HG03175 (cell line): Measurements from ENCODE around the gene PTGER3.
"Not testable (repeated sequence)": the region's sequence is repeated elsewhere in the genome, so short reads cannot be mapped to it uniquely, and the experiment has no call there.

Experiments
- ATAC-seq: cut with Tn5 transposase; IDR thresholded peaks from one replicate; pipeline ENCODE4 v1.9.1; 2021; ENCODE audit warnings: mild to moderate bottlenecking, moderate library complexity; ENCODE audit not compliant: unreplicated experiment

The PTGER3 gene

DNA sequence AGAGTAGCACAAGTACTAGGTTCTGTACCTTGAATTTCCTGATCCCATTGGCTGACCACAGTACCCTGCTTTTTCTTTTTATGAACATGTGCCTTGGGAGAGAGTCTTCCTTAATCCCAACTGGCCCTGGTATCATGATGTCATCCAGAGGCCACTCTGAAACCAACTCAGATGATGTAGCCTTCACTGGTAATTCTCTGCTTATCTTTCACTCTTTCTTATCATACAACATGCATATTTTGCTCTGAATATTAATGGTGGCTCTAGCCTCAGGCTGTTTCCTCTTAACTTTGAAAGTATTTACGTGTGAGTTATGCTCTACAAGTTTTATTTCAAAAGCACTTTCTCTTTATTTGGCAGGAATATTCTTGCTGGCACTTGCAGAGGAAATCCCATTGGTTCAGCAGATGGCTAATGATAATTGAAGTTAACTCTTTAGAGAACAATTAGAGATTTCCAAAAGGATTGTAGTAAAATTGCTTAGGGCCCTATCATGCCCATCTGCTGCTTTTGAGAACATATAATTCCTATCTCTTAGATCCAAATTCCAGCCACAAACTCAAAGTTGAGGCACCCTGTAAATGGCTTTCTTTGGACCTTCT is 86.1 kb downstream of the PTGER3 start:
- no peak for ATAC-seq

- no peak for ATAC-seq
Measured at GRCh38 chr1:70948396-70949017, 99.1 kb downstream of the PTGER3 start.

- ATAC-seq = no peak
Measured at GRCh38 chr1:70947835-70948234, 99.8 kb downstream of the PTGER3 start.

- no peak for ATAC-seq
Measured at GRCh38 chr1:70945676-70946075, 101.9 kb downstream of the PTGER3 start.

- ATAC-seq = no peak
Measured at GRCh38 chr1:70945251-70945650, 102.4 kb downstream of the PTGER3 start.

- no peak for ATAC-seq
Measured at GRCh38 chr1:70941563-70941962, 106.1 kb downstream of the PTGER3 start.

DNA sequence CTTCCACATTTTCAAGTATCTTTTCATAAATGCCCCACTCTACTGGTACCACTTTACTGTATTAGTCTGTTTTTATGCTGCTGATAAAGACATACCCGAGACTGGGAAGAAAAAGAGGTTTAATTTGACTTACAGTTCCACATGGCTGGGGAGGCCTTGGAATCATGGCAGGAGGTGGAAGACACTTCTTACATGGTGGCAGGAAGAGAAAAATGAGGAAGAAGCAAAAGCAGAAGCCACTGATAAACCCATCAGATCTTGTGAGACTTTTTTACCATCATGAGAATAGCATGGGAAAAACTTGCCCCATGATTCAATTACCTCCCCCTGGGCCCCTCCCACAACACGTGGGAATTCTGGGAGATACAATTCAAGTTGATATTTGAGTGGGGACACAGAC is 107.2 kb downstream of the PTGER3 start:
- not testable (repeated sequence) for ATAC-seq

GRCh38 chr1:70934194-70934961 is 113.2 kb downstream of the PTGER3 start:
- ATAC-seq = no peak

DNA sequence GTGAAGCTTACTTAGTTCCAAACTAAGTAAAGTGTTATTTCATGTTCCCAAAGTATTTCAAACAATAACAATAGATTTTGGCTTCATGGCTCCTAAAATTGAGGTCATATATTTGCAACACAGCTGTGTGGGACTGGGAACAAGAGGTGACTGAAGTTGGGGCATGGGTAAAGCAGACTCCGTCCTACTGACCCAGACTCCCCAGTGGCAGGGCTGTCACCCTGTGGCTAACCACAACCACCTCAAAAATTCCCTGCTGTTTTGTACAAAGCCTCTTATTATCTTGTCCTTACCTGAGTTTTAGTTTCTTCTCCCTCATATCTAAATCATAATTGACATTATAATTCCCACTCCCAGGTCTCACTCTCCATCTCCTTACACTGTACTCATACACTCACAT is 117.6 kb downstream of the PTGER3 start:
- ATAC-seq = no peak

DNA sequence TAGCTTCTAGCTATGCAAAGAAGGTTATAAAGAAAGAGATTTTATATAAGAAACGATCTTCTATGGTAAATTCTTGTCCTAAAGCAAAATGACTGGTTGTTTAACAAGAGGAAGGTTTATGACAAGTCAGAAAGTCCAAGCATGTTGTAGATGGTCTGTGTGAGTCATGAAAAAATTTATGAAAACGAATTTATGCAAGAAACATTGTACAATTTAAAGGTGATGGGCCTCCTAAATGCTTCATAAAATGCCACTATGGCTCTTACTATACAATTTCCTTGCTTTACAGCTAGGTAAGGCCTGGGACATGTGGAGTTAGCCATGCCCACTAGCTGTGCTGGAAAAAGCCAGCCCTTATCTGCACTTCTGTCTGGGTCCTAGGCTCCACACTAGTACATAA is 125.4 kb downstream of the PTGER3 start:
- ATAC-seq = no peak
